Right forelimb (tissue), 1 donor: ENCODE measurements around the gene BFSP1.
A peak's percentile ranks its signal among the peaks of the same experiment; 100 is the strongest.

ENCODE experiments used
- DNase-seq: peaks from one replicate; pipeline ENCODE4 v3.0.0-alpha.2; 2018

Gene BFSP1

GRCh38 chr20:17530716-17531664 is at the start of gene BFSP1:
TSS of gene BFSP1 (minus strand) at chr20:17531379. CDS start at chr20:17531329, 50 bp downstream.
- DNase-seq: peak; percentile 81

GRCh38 chr20:17580895-17581294 is 49.7 kb upstream of the BFSP1 start:
- no peak for DNase-seq

GRCh38 chr20:17579369-17580039 is 48.3 kb upstream of the BFSP1 start:
- DNase-seq: no peak

- DNase-seq: no peak
Measured at GRCh38 chr20:17576215-17576614, 45.0 kb upstream of the BFSP1 start.

- no peak for DNase-seq
Measured at GRCh38 chr20:17573463-17573862, 42.3 kb upstream of the BFSP1 start.

GRCh38 chr20:17572034-17572638 is 41.0 kb upstream of the BFSP1 start:
- DNase-seq: no peak

- DNase-seq: no peak
Measured at GRCh38 chr20:17571153-17571527, 40.0 kb upstream of the BFSP1 start.

- peak; percentile 83 for DNase-seq
Measured at GRCh38 chr20:17570347-17571152, 39.4 kb upstream of the BFSP1 start.

- peak; percentile 97 for DNase-seq
Measured at GRCh38 chr20:17569616-17570346, 38.6 kb upstream of the BFSP1 start, which contains the start of gene DSTN. TSS of gene DSTN (plus strand) at chr20:17570075. CDS start at chr20:17570209, 134 bp downstream.

- DNase-seq: peak; percentile 86
Measured at GRCh38 chr20:17568972-17569521, 37.9 kb upstream of the BFSP1 start.

GRCh38 chr20:17568045-17568788 is 37.0 kb upstream of the BFSP1 start:
- no peak for DNase-seq

- DNase-seq: no peak
Measured at GRCh38 chr20:17566345-17566744, 35.2 kb upstream of the BFSP1 start.

GRCh38 chr20:17565169-17565845 is 34.1 kb upstream of the BFSP1 start:
- no peak for DNase-seq

- DNase-seq: no peak
Measured at GRCh38 chr20:17562804-17563305, 31.7 kb upstream of the BFSP1 start.

- no peak for DNase-seq
Measured at GRCh38 chr20:17560344-17561074, 29.3 kb upstream of the BFSP1 start.

- no peak for DNase-seq
Measured at GRCh38 chr20:17559338-17559737, 28.2 kb upstream of the BFSP1 start.

- no peak for DNase-seq
Measured at GRCh38 chr20:17558941-17559304, 27.7 kb upstream of the BFSP1 start.

- peak; percentile 72 for DNase-seq
Measured at GRCh38 chr20:17558154-17558940, 27.2 kb upstream of the BFSP1 start.

GRCh38 chr20:17557675-17558006 is 26.5 kb upstream of the BFSP1 start:
- no peak for DNase-seq
